ENCODE results near the gene KLHDC9. TPM values are rescaled to one million over a fixed set of nuclear protein-coding genes. Genes with fewer than 3 reads are reported as not detected.
A peak's percentile ranks its signal among the peaks of the same experiment; 100 is the strongest.

KLHDC9 gene
- total and polyA plus RNA-seq, 2 of the 13 experiments (the other 11 are each of a cell fraction or from before 2014, with no cell fraction given): 2.9 TPM

GRCh38 chr1:161074676-161075368 lies 23.3 kb upstream of the KLHDC9 start (continued):
- no peak for TF ChIP-seq EZH2 (conservative IDR thresholded peaks at IDR 0.05; ENCODE audit: low read depth, low read length)
- TF ChIP-seq ISL2 (CRISPR knock-in tag; IDR thresholded peaks at IDR 0.05): no peak
- no peak for TF ChIP-seq SRY (CRISPR knock-in tag; IDR thresholded peaks at IDR 0.05)
- TF ChIP-seq ZNF574 (CRISPR knock-in tag; IDR thresholded peaks at IDR 0.05): 0 out of 2 replicates have a peak, but pooled peaks have one; percentile 21
- TF ChIP-seq NFE2L1 (CRISPR knock-in tag; IDR thresholded peaks at IDR 0.05; ENCODE audit: borderline replicate concordance): no peak
- no peak for TF ChIP-seq HNF1B (CRISPR knock-in tag; IDR thresholded peaks at IDR 0.05)
- TF ChIP-seq NONO (IDR thresholded peaks at IDR 0.05): no peak
- no peak for TF ChIP-seq NONO (CRISPR knock-in tag; conservative IDR thresholded peaks at IDR 0.05)
- TF ChIP-seq XBP1 (CRISPR knock-in tag; IDR thresholded peaks at IDR 0.05): no peak
- TF ChIP-seq TGIF2 (CRISPR knock-in tag; IDR thresholded peaks at IDR 0.05): no peak
- TF ChIP-seq ZNF205 (CRISPR knock-in tag; IDR thresholded peaks at IDR 0.05): no peak
- no peak for TF ChIP-seq MED13 (CRISPR knock-in tag; IDR thresholded peaks at IDR 0.05)
- no peak for TF ChIP-seq ZFP36L1 (CRISPR knock-in tag; IDR thresholded peaks at IDR 0.05)
- TF ChIP-seq ZNF326 (CRISPR knock-in tag; IDR thresholded peaks at IDR 0.05; ENCODE audit: borderline replicate concordance): no peak
- TF ChIP-seq, protein P1, sequence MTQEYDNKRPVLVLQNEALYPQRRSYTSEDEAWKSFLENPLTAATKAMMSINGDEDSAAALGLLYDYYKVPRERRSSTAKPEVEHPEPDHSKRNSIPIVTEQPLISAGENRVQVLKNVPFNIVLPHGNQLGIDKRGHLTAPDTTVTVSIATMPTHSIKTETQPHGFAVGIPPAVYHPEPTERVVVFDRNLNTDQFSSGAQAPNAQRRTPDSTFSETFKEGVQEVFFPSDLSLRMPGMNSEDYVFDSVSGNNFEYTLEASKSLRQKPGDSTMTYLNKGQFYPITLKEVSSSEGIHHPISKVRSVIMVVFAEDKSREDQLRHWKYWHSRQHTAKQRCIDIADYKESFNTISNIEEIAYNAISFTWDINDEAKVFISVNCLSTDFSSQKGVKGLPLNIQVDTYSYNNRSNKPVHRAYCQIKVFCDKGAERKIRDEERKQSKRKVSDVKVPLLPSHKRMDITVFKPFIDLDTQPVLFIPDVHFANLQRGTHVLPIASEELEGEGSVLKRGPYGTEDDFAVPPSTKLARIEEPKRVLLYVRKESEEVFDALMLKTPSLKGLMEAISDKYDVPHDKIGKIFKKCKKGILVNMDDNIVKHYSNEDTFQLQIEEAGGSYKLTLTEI (CRISPR knock-in tag; conservative IDR thresholded peaks at IDR 0.05): no peak
- 0 out of 2 replicates have a peak, but pooled peaks have one; percentile 20 for TF ChIP-seq ZNF263 (CRISPR knock-in tag; IDR thresholded peaks at IDR 0.05)
- no peak for TF ChIP-seq SMARCC2 (IDR thresholded peaks at IDR 0.05)
- peak; percentile 64; the same call in 1 of the 2 replicates for TF ChIP-seq CREM (IDR thresholded peaks at IDR 0.05)
- no peak for TF ChIP-seq CREM (CRISPR knock-in tag; IDR thresholded peaks at IDR 0.05)
- TF ChIP-seq ZC3H4 (CRISPR knock-in tag; IDR thresholded peaks at IDR 0.05; ENCODE audit: borderline replicate concordance): no peak
- no peak for TF ChIP-seq KDM1A (CRISPR knock-in tag; IDR thresholded peaks at IDR 0.05)
- no peak for TF ChIP-seq HES4 (CRISPR knock-in tag; IDR thresholded peaks at IDR 0.05; ENCODE audit: borderline replicate concordance)
- TF ChIP-seq KDM5B (CRISPR knock-in tag; IDR thresholded peaks at IDR 0.05; ENCODE audit: borderline replicate concordance): peak; percentile 26; the same call in 1 of the 2 replicates
- no peak for TF ChIP-seq ZNF496 (CRISPR knock-in tag; IDR thresholded peaks at IDR 0.05; ENCODE audit: insufficient replicate concordance)
- no peak for TF ChIP-seq TEAD2 (CRISPR knock-in tag; IDR thresholded peaks at IDR 0.05)
- 0 out of 2 replicates have a peak, but pooled peaks have one; percentile 30 for TF ChIP-seq TAF1 (CRISPR knock-in tag; IDR thresholded peaks at IDR 0.05)
- no peak for TF ChIP-seq SOX6 (IDR thresholded peaks at IDR 0.05)
- TF ChIP-seq SOX6 (CRISPR knock-in tag; IDR thresholded peaks at IDR 0.05): peak; percentile 42

All from HepG2 (cell line).